ENCODE measurements around the gene GPA33.
"Not testable (repeated sequence)": the region's sequence is repeated elsewhere in the genome, so short reads cannot be mapped to it uniquely, and the experiment has no call there.

GPA33 gene

GRCh38 chr1:167064621-167065020 is 25.6 kb downstream of the GPA33 start:
- Histone ChIP-seq H3K4me3 (no peak overlapping the region), H3K27ac (no peak overlapping the region)

- Histone ChIP-seq H3K27ac (no peak overlapping the region), H3K4me3 (no peak overlapping the region)
These were observed 29.1 kb downstream of the GPA33 start for GRCh38 chr1:167061073-167061464.

- Histone ChIP-seq H3K4me3 (no peak overlapping the region), H3K27ac (no peak overlapping the region)
These were observed 29.8 kb downstream of the GPA33 start for GRCh38 chr1:167060141-167061072.

GRCh38 chr1:167059809-167060107 is 30.4 kb downstream of the GPA33 start:
- no peak overlapping the region for H3K27ac ChIP-seq
- H3K4me3 ChIP-seq = no peak overlapping the region

GRCh38 chr1:167059045-167059808 is 30.9 kb downstream of the GPA33 start:
- no peak overlapping the region for H3K4me3 ChIP-seq

GRCh38 chr1:167057241-167057688 is 32.9 kb downstream of the GPA33 start:
- H3K27ac ChIP-seq = no peak overlapping the region
- H3K4me3 ChIP-seq = no peak overlapping the region

More at GRCh38 chr1:167059045-167059808, 30.9 kb downstream of the GPA33 start:
- no peak overlapping the region for H3K27ac ChIP-seq

- H3K27ac ChIP-seq = no peak overlapping the region
These were observed 33.5 kb downstream of the GPA33 start for GRCh38 chr1:167056529-167057231.

GRCh38 chr1:167054946-167055630 is 35.1 kb downstream of the GPA33 start:
- H3K4me3 ChIP-seq = no peak overlapping the region
- H3K27ac ChIP-seq = no peak overlapping the region

More at GRCh38 chr1:167056529-167057231, 33.5 kb downstream of the GPA33 start:
- H3K4me3 ChIP-seq = no peak overlapping the region

GRCh38 chr1:167054531-167054930 is 35.6 kb downstream of the GPA33 start:
- no peak overlapping the region for H3K4me3 ChIP-seq
- no peak overlapping the region for H3K27ac ChIP-seq

GRCh38 chr1:167052389-167052788 is 37.8 kb downstream of the GPA33 start:
- Histone ChIP-seq H3K4me3 (no peak overlapping the region), H3K27ac (no peak overlapping the region)

- Histone ChIP-seq H3K27ac (no peak overlapping the region), H3K4me3 (no peak overlapping the region)
These were observed 38.3 kb downstream of the GPA33 start for GRCh38 chr1:167051907-167052306.

GRCh38 chr1:167043752-167044488 is 46.3 kb downstream of the GPA33 start:
- Histone ChIP-seq H3K4me3 (peak overlapping the region in 5 of 7 experiments; percentile 12 to 31 (median 21)), H3K27ac (peak overlapping the region in 2 of 21 experiments; percentile 3 to 7)

GRCh38 chr1:167033646-167034045 is 56.5 kb downstream of the GPA33 start:
- H3K4me3 ChIP-seq = no peak overlapping the region
- H3K27ac ChIP-seq = no peak overlapping the region

- not testable (repeated sequence) for H3K27ac ChIP-seq, H3K4me3 ChIP-seq
These were observed 60.6 kb downstream of the GPA33 start for GRCh38 chr1:167029553-167029952.

- Histone ChIP-seq H3K27ac (no peak overlapping the region), H3K4me3 (no peak overlapping the region)
These were observed 67.8 kb downstream of the GPA33 start for GRCh38 chr1:167022384-167022783.

GRCh38 chr1:167016100-167016750 is 74.0 kb downstream of the GPA33 start:
- Histone ChIP-seq H3K27ac (no peak overlapping the region), H3K4me3 (no peak overlapping the region)

GRCh38 chr1:167013108-167013929 is 76.9 kb downstream of the GPA33 start:
- no peak overlapping the region for H3K4me3 ChIP-seq
- no peak overlapping the region for H3K27ac ChIP-seq

GRCh38 chr1:167012570-167012969 is 77.6 kb downstream of the GPA33 start:
- H3K4me3 ChIP-seq = no peak overlapping the region
- no peak overlapping the region for H3K27ac ChIP-seq

All from skin epidermis (tissue), 12 donors.